HCT116 (cell line): ENCODE measurements around the gene RYR2.

Experiments used
- CEBPB ChIP-seq: IDR thresholded peaks from 2 replicates; pipeline ENCODE4 v1.6.1; 2012; ENCODE audit warnings: low read depth
- EZH2 ChIP-seq: fragments of 200-600 bp; sonication (generic); IDR thresholded peaks from 2 replicates; pipeline ENCODE4 v1.6.1; 2017; ENCODE audit warnings: antibody characterized with exemption, mixed run types
- EZH2phosphoT487 ChIP-seq: fragments of 200-600 bp; IDR thresholded peaks from 2 replicates; pipeline ENCODE4 v1.6.1; 2018; ENCODE audit warnings: antibody characterized with exemption, borderline replicate concordance
- POLR2A ChIP-seq: IDR thresholded peaks from 2 replicates; pipeline ENCODE4 v1.7.0; 2011; ENCODE audit warnings: borderline replicate concordance; ENCODE audit not compliant: insufficient read depth, insufficient read length; ENCODE audit errors: extremely low read depth
- POLR2AphosphoS5 ChIP-seq: IDR thresholded peaks from 2 replicates; pipeline ENCODE4 v1.6.1; 2011; ENCODE audit warnings: mild to moderate bottlenecking, low read depth, low read length, moderate library complexity
- RAD21 ChIP-seq: IDR thresholded peaks from 2 replicates; pipeline ENCODE4 v1.6.1; 2012; ENCODE audit warnings: low read depth, mild to moderate bottlenecking
- SP1 ChIP-seq: IDR thresholded peaks from 2 replicates; pipeline ENCODE4 v1.6.1; 2012; ENCODE audit warnings: low read depth
- YY1 ChIP-seq: IDR thresholded peaks from 2 replicates; pipeline ENCODE4 v1.6.1; 2011; ENCODE audit warnings: low read length, low read depth, moderate library complexity, mild to moderate bottlenecking; ENCODE audit not compliant: insufficient replicate concordance; ENCODE audit errors: extremely low read depth
- TF ChIP-seq, protein P1 (sequence below), 3 experiments: fragments of 200-600 bp in 1 of 3; sonication (generic) in 1 of 3; IDR thresholded peaks in 2 of 3; conservative IDR thresholded peaks in 1 of 3; 2 replicates each; pipeline ENCODE4 v1.5.1; 2012 to 2017; ENCODE audit warnings: low read depth in 2 of 3, low read length in 2 of 3, antibody characterized with exemption in 1 of 3, borderline replicate concordance in 1 of 3, control low read depth in 1 of 3, mild to moderate bottlenecking in 1 of 3, mixed read lengths in 1 of 3, mixed run types in 1 of 3, moderate library complexity in 1 of 3; ENCODE audit not compliant: insufficient read depth in 1 of 3
- TF ChIP-seq, protein P2 (sequence below): IDR thresholded peaks from 2 replicates; pipeline ENCODE4 v1.6.1; 2012; ENCODE audit warnings: low read depth

DNA sequence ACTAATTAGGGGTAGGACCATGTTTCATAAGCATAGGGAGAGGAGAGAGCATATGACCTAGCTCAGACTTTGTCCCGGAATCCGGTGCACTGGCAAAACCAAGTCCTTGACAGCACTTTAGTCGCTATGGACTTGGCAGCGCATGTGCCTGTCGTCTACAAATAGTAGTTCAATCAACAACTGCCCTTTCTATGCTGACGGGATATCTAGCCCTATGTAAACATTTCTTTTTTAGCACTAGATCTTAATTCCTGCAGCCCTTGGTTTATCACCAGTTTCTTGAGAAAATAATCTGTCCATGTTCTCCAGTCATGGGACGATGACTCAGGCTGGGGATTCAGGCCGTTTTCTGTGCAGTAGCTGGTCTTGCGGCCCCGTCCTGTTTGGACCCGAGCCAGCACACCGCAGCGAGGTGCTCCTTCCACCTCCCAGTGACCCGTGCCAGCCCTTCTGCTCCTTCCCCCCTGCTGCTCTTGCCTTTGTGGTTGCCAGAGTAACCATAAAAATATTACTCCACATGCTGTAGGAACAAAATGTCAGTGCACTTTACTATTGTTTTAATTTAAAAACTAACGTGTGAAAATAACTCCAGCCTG, 29.1 kb upstream of the RYR2 start:
- TF ChIP-seq YY1 (no peak), POLR2A (no peak), EZH2 (no peak), POLR2AphosphoS5 (no peak), RAD21 (no peak), EZH2phosphoT487 (no peak), SP1 (no peak), CEBPB (no peak)
- TF ChIP-seq, protein P1, sequence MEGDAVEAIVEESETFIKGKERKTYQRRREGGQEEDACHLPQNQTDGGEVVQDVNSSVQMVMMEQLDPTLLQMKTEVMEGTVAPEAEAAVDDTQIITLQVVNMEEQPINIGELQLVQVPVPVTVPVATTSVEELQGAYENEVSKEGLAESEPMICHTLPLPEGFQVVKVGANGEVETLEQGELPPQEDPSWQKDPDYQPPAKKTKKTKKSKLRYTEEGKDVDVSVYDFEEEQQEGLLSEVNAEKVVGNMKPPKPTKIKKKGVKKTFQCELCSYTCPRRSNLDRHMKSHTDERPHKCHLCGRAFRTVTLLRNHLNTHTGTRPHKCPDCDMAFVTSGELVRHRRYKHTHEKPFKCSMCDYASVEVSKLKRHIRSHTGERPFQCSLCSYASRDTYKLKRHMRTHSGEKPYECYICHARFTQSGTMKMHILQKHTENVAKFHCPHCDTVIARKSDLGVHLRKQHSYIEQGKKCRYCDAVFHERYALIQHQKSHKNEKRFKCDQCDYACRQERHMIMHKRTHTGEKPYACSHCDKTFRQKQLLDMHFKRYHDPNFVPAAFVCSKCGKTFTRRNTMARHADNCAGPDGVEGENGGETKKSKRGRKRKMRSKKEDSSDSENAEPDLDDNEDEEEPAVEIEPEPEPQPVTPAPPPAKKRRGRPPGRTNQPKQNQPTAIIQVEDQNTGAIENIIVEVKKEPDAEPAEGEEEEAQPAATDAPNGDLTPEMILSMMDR (IDR thresholded peaks at IDR 0.05 in 2 of 3, conservative IDR thresholded peaks at IDR 0.05 in 1 of 3; ENCODE audit: borderline replicate concordance in 1 of 3, insufficient read depth in 1 of 3, low read depth in 2 of 3, low read length in 2 of 3), result no peak
- TF ChIP-seq, protein P2, sequence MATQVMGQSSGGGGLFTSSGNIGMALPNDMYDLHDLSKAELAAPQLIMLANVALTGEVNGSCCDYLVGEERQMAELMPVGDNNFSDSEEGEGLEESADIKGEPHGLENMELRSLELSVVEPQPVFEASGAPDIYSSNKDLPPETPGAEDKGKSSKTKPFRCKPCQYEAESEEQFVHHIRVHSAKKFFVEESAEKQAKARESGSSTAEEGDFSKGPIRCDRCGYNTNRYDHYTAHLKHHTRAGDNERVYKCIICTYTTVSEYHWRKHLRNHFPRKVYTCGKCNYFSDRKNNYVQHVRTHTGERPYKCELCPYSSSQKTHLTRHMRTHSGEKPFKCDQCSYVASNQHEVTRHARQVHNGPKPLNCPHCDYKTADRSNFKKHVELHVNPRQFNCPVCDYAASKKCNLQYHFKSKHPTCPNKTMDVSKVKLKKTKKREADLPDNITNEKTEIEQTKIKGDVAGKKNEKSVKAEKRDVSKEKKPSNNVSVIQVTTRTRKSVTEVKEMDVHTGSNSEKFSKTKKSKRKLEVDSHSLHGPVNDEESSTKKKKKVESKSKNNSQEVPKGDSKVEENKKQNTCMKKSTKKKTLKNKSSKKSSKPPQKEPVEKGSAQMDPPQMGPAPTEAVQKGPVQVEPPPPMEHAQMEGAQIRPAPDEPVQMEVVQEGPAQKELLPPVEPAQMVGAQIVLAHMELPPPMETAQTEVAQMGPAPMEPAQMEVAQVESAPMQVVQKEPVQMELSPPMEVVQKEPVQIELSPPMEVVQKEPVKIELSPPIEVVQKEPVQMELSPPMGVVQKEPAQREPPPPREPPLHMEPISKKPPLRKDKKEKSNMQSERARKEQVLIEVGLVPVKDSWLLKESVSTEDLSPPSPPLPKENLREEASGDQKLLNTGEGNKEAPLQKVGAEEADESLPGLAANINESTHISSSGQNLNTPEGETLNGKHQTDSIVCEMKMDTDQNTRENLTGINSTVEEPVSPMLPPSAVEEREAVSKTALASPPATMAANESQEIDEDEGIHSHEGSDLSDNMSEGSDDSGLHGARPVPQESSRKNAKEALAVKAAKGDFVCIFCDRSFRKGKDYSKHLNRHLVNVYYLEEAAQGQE, result no peak
